SK-N-SH (cell line): Measurements from ENCODE around the gene HLF.

ENCODE experiments used
- CHD2 ChIP-seq: fragments of 150-350 bp; IDR thresholded peaks from 2 replicates; pipeline ENCODE4 v1.6.1; 2018; ENCODE audit warnings: low read length; ENCODE audit not compliant: partially characterized antibody
- CTCF ChIP-seq: fragments of 200-600 bp; sonication (generic); IDR thresholded peaks from 2 replicates; pipeline ENCODE4 v1.6.1; 2017; ENCODE audit warnings: antibody characterized with exemption, mild to moderate bottlenecking, moderate library complexity
- EP300 ChIP-seq, 2 experiments: IDR thresholded peaks; 2 replicates each; pipeline versions ENCODE4 v1.4.0 to v1.6.1; 2012; ENCODE audit warnings: borderline replicate concordance in 1 of 2, low read depth in 1 of 2, low read length in 1 of 2
- EZH2phosphoT487 ChIP-seq: fragments of 200-600 bp; sonication (generic); IDR thresholded peaks from 2 replicates; pipeline ENCODE4 v1.6.1; 2017; ENCODE audit warnings: low read depth, mixed run types, mild to moderate bottlenecking, antibody characterized with exemption, moderate library complexity, borderline replicate concordance
- FOXJ3 ChIP-seq: sonication (generic); formaldehyde crosslinking; IDR thresholded peaks from 2 replicates; pipeline ENCODE4 v1.5.1; 2020; ENCODE audit warnings: mild to moderate bottlenecking, missing genetic modification reagents
- GABPA ChIP-seq: IDR thresholded peaks from 2 replicates; pipeline ENCODE4 v1.4.0; 2012; ENCODE audit warnings: low read depth, mild to moderate bottlenecking
- JUND ChIP-seq: IDR thresholded peaks from 2 replicates; pipeline ENCODE4 v1.4.0; 2012
- MAX ChIP-seq: IDR thresholded peaks from 2 replicates; pipeline ENCODE4 v1.4.0; 2012; ENCODE audit warnings: low read depth
- NFIC ChIP-seq: IDR thresholded peaks from 2 replicates; pipeline ENCODE4 v1.4.0; 2012; ENCODE audit warnings: borderline replicate concordance
- PBX3 ChIP-seq: IDR thresholded peaks from 2 replicates; pipeline ENCODE4; 2012
- RAD21 ChIP-seq: IDR thresholded peaks from 2 replicates; pipeline ENCODE4 v1.6.1; 2012; ENCODE audit warnings: mild to moderate bottlenecking, low read length
- TAF1 ChIP-seq: IDR thresholded peaks from 2 replicates; pipeline ENCODE4 v1.6.1; 2012; ENCODE audit warnings: low read depth, mild to moderate bottlenecking, low read length, moderate library complexity, borderline replicate concordance

GRCh38 chr17:55318081-55318480 is 53.3 kb downstream of the HLF start:
- TF ChIP-seq CHD2 (no peak), EP300 (IDR thresholded peaks at IDR 0.05; ENCODE audit: borderline replicate concordance in 1 of 2, low read depth in 1 of 2, low read length in 1 of 2) (no peak), MAX (no peak), CTCF (no peak), EZH2phosphoT487 (no peak), TAF1 (no peak), GABPA (no peak), JUND (no peak), PBX3 (no peak), FOXJ3 (CRISPR knock-in tag) (no peak), RAD21 (no peak), NFIC (no peak)
